Measurements from ENCODE around the gene LHPP. TPM values are rescaled to one million over a fixed set of nuclear protein-coding genes. Genes with fewer than 3 reads are reported as not detected.

LHPP gene
- total RNA-seq, 1 donor from 2014 or later: 24.5 TPM

DNA sequence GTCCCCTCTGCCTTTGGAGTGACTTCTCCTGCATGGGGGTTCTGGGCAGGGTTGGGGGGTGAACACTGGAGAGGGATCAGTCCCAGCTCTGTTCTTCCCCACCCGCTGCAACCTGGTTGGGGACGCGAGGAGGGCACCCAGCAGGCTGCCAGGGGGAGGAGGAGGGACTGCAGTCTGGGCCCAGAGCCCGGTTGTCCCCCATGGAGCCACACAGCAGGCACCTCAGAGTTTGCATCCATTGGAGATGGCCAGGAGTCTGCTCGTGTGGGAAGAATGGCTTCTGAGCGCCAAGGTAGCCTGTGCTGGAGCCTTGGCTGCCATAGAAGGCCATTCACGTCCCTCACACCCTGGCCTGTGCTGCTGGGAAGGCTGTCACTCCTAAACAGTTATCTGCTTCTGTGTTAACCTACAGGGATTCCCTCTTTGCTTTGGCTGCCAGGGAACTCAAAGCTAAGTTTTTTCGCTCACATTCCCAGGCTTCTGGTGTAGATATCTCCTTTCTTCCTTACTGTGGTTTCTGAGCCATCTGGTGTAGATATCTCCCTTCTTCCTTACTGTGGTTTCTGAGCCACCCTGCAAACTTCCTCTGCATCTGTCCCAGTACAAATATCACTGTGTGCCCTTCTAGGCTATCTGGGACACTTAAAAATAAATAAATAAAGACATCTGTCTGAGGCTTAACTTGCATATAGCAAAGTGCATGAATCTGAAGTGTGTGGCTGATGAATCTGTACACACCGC lies 133.7 kb downstream of the LHPP start:
- Mint-ChIP-seq H3K27ac (no peak overlapping the region), H3K4me1 (no peaks in the 10 kb centered on the region), H3K36me3 (peaks cover 4% of the 10 kb centered on the region), H3K4me3 (no peak overlapping the region), H3K27me3 (ENCODE audit: insufficient read depth, low read depth) (peaks cover 10% of the 10 kb centered on the region), H3K9me3 (peaks cover 10% of the 10 kb centered on the region)
- H3F3A ChIP-seq (ENCODE audit: low read depth): no peaks in the 10 kb centered on the region
- no peak overlapping the region for H3K9ac ChIP-seq
- no peak overlapping the region for H3K4me3 ChIP-seq
- no peak overlapping the region for H3K27ac ChIP-seq
- no peaks in the 10 kb centered on the region for H4K20me1 ChIP-seq (ENCODE audit: low read depth)
- no peaks in the 10 kb centered on the region for H3K27me3 ChIP-seq
- no peak overlapping the region for H3K4me2 ChIP-seq
- TF ChIP-seq, protein P1, sequence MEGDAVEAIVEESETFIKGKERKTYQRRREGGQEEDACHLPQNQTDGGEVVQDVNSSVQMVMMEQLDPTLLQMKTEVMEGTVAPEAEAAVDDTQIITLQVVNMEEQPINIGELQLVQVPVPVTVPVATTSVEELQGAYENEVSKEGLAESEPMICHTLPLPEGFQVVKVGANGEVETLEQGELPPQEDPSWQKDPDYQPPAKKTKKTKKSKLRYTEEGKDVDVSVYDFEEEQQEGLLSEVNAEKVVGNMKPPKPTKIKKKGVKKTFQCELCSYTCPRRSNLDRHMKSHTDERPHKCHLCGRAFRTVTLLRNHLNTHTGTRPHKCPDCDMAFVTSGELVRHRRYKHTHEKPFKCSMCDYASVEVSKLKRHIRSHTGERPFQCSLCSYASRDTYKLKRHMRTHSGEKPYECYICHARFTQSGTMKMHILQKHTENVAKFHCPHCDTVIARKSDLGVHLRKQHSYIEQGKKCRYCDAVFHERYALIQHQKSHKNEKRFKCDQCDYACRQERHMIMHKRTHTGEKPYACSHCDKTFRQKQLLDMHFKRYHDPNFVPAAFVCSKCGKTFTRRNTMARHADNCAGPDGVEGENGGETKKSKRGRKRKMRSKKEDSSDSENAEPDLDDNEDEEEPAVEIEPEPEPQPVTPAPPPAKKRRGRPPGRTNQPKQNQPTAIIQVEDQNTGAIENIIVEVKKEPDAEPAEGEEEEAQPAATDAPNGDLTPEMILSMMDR (IDR thresholded peaks at IDR 0.05): no peak
- TF ChIP-seq EZH2phosphoT487 (IDR thresholded peaks at IDR 0.05): no peak
- TF ChIP-seq EZH2 (IDR thresholded peaks at IDR 0.05): no peak
- no peaks in the 10 kb centered on the region for H3K79me2 ChIP-seq (ENCODE audit: low read depth)
- no peak overlapping the region for H2AFZ ChIP-seq (replicated peaks)
- H3K4me1 ChIP-seq: no peaks in the 10 kb centered on the region
- DNase-seq (ENCODE audit: low spot score): no peak
- H3K36me3 ChIP-seq: no peaks in the 10 kb centered on the region
- no peaks in the 10 kb centered on the region for H3K9me3 ChIP-seq (ENCODE audit: low read depth)

DNA sequence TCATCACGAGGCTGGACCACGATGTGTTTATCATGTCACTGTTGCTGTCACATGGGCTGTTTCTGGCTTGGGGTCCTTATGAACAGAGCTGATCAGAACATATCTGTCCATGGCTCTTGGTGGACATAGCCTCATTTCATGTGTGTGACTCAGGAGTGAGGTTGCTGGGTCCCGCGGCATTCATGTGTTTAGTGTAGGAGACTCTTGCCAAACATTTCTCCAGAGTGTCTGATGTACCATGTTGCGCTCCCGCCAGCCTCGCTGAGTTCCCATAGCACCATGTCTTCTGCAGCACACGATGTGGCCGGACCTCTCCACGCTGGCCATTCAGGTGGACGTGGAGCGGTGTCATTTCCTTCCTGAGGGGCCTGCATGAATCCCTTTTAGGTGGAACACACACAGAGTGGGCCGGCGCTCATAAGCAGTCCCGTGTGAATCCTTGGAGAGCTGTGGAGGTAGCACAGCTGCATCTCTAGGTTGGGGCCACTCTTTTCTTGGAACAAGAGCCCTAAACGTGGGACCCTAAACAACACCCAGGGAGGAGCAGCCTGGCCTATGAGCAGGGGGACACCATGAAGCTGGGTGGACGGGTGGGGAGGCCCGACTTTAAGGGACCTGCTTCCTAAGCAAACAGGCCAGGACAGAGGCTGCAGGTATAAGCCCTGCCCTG lies 134.6 kb downstream of the LHPP start:
- Histone ChIP-seq H2AFZ (replicated peaks) (no peak overlapping the region), H3K4me2 (no peak overlapping the region)

DNA sequence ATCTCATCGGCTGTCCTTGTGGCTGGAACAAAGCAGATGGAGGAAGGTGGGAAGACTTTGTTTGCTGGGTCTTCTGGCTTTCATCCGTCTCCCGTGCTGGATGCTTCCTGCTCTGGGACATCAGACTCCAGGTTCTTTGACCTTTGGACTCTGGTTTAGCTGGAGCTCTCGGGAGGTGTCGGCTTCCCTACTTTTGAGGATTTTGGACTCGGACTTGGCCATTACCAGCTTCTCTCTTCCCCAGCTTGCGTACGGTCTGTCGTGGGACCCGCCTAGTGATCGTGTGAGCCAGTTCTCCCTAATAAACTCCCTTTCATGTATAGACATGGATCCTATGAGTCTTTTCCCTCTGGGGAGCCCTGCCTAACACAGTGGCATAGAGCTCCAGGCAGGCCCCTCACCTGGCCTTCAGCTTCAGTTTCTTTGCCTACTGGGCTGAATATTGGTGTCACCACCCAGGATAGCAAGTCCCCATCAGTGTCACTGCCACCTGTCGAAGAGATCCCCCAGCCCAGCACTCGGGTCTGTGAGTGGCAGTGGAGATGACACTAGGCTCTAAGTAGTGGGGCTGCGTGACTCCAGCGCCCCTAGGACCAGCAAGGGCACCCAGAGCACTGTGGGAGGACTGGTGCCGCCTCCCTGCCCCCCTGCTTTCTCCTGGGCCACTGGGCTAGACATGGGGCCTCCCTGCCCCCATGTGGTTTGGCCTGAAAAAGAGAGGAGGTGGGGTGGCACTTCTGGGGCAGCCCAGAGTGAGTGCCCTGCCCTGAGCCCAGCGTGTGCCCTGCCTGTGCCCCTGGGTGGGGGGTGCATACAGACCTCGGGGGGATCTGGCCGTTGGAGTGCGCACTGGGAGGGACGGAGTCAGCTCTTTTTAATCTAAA lies 135.6 kb downstream of the LHPP start:
- H3K27ac ChIP-seq: no peak overlapping the region
- Mint-ChIP-seq H3K9me3 (no peaks in the 10 kb centered on the region), H3K36me3 (no peaks in the 10 kb centered on the region), H3K4me3 (no peak overlapping the region), H3K27ac (no peak overlapping the region), H3K4me1 (no peaks in the 10 kb centered on the region), H3K27me3 (ENCODE audit: insufficient read depth, low read depth) (peaks cover 8% of the 10 kb centered on the region)
- no peaks in the 10 kb centered on the region for H3K4me1 ChIP-seq
- no peak for DNase-seq (ENCODE audit: low spot score)
- H3K36me3 ChIP-seq: no peaks in the 10 kb centered on the region
- H3F3A ChIP-seq (ENCODE audit: low read depth): no peaks in the 10 kb centered on the region
- H3K27me3 ChIP-seq: no peaks in the 10 kb centered on the region
- no peak overlapping the region for H3K4me2 ChIP-seq
- H4K20me1 ChIP-seq (ENCODE audit: low read depth): no peaks in the 10 kb centered on the region
- H3K9me3 ChIP-seq (ENCODE audit: low read depth): no peaks in the 10 kb centered on the region
- TF ChIP-seq EZH2 (IDR thresholded peaks at IDR 0.05) (no peak), EZH2phosphoT487 (IDR thresholded peaks at IDR 0.05) (no peak)
- TF ChIP-seq, protein P1 (IDR thresholded peaks at IDR 0.05): no peak
- H2AFZ ChIP-seq (replicated peaks): no peak overlapping the region
- no peak overlapping the region for H3K4me3 ChIP-seq
- no peaks in the 10 kb centered on the region for H3K79me2 ChIP-seq (ENCODE audit: low read depth)
- H3K9ac ChIP-seq: no peak overlapping the region

More for the DNA sequence above, 134.6 kb downstream of the LHPP start:
- Histone ChIP-seq H3K79me2 (ENCODE audit: low read depth) (no peaks in the 10 kb centered on the region), H3K27me3 (no peaks in the 10 kb centered on the region), H3K4me3 (no peak overlapping the region), H3K9ac (no peak overlapping the region), H3K36me3 (no peaks in the 10 kb centered on the region), H4K20me1 (ENCODE audit: low read depth) (no peaks in the 10 kb centered on the region), H3K4me1 (no peaks in the 10 kb centered on the region), H3F3A (ENCODE audit: low read depth) (no peaks in the 10 kb centered on the region), H3K9me3 (ENCODE audit: low read depth) (no peaks in the 10 kb centered on the region), H3K27ac (no peak overlapping the region)
- peaks cover 10% of the 10 kb centered on the region for H3K27me3 Mint-ChIP-seq (ENCODE audit: insufficient read depth, low read depth)
- H3K27ac Mint-ChIP-seq: peak overlapping the region; percentile 69
- H3K4me1 Mint-ChIP-seq: no peaks in the 10 kb centered on the region
- DNase-seq (ENCODE audit: low spot score): no peak
- H3K36me3 Mint-ChIP-seq: peaks cover 4% of the 10 kb centered on the region
- peaks cover 5% of the 10 kb centered on the region for H3K9me3 Mint-ChIP-seq
- TF ChIP-seq EZH2phosphoT487 (IDR thresholded peaks at IDR 0.05) (no peak), EZH2 (IDR thresholded peaks at IDR 0.05) (no peak)
- TF ChIP-seq, protein P1 (IDR thresholded peaks at IDR 0.05): no peak
- H3K4me3 Mint-ChIP-seq: no peak overlapping the region

Measured in neural progenitor cell (in vitro differentiated cells).